NCI-H2171 treated with DMSO at 0.1 percent for 48 hours (cell line): ENCODE data around the gene C6orf132.
"Not testable (repeated sequence)": the region's sequence is repeated elsewhere in the genome, so short reads cannot be mapped to it uniquely, and the experiment has no call there.

ENCODE experiments used
- DNase-seq: peaks from one replicate; lab custom pipeline; 2025; lab: John Stamatoyannopoulos, UW

C6orf132 gene

GRCh38 chr6:42142118-42142835, at the start of gene C6orf132:
TSS of gene C6orf132 (minus strand) at chr6:42142620. CDS start at chr6:42142444, 176 bp downstream.
- peak; percentile 26 for DNase-seq

DNA sequence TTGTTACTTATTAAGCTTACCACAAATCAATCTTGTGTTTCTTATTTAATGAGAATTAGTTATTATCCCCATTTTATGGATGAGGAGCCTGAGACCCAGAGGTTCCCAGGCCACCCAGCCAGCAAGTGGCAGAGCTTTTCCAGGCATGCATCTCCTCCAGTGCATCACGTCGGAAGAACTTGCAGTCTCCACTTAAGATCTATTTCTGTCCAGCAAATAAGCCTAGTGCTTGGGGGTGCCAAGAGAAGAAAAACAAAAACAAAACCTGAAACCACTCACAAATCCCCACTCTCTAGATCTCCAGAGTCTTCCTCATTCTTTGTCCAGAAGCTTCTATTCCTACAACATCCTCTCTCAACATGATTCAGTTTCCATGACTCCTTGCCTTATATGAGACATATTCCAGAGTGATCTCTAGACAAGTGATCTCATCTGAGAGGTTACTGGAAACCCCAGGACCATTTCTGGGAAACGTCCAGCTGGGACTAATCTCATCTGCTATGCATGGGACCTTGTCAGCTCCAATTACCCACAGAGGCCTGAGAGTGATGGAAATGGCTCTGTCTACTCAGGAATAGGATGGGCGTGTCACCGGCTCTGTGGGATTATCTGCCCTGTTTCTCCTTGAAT, 48.2 kb upstream of the C6orf132 start:
- DNase-seq, result no peak

- DNase-seq, result no peak
Measured at GRCh38 chr6:42188406-42188805, 46.0 kb upstream of the C6orf132 start.

DNA sequence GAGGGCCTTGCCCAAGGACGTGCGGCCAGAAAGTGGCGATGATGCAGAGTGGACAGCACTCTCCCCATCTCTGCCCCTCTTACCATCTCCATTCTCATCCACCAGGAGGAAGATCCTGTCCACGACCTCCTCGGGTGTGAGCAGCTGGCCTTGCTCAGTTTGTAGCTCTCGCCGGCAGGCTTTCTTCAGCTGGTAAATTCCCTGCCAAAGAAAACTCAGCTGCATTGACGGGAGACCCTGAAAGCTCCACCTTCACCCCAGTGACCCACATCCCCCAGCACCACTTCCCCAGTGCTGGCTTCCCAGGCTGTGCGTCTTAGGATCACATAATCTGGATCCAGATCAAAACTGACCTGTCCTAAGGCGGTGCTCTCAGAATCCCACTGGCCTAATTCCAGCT, 43.2 kb upstream of the C6orf132 start:
- DNase-seq, result no peak

DNA sequence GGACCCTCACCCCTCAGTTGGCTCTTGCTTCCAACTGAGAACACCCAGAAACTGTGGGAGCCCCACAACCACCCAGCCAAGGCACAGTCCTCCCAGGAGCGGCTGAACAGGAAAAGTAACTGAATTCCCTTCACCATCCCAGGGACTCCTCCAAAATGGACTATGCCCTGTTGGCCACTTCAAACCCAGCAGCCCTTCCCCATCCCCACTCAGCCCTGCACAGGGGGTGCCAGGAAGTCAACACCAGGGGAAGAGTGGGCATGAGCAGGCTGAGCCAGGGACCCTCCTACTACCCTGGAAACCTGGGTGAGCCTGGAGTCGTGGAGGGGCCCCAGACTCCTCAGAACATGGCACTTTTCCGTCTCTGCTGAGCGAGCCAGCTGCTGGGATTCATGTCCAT, 42.1 kb upstream of the C6orf132 start:
- no peak for DNase-seq

- no peak for DNase-seq
Measured at GRCh38 chr6:42182101-42182500, 39.7 kb upstream of the C6orf132 start.

DNA sequence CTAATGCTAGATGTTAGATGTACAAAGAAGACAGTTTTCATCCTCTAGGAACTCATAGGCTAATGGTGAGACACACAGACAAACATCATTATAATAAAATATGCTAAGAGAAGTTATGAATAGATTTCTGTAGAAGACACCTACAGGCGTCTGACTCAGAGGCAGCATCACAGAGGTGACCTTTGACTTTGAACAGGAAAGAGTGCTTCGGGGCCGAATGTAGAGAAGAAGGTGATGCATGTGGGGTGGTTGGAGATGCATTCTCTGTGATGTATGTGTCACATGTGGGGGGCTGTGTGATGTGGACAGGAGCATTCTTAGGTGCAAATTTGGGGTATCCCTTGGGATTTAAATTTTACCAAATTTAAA, 37.5 kb upstream of the C6orf132 start:
- DNase-seq, result no peak

GRCh38 chr6:42179261-42179944, 37.0 kb upstream of the C6orf132 start:
- DNase-seq, result no peak

- no peak for DNase-seq
Measured at GRCh38 chr6:42177514-42178364, 35.3 kb upstream of the C6orf132 start.

DNA sequence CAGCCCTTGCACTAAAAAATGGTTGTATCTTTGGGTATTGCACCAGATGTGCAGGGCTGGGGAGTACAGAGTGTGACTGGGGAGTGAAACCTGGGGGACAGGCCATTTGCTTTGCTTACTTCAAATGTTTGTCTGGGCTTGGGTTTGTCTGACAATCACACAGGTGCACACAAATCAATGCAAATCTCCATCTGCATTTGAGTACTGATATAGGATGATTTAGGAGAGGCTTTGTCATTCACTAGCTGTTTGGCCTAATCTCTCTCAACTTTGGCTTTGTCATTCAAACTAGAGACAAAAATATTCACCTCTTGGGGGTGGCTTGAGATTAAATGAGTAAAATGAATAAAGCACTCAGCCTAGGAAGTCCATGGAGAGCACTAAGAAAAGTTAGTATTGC, 34.6 kb upstream of the C6orf132 start:
- DNase-seq, result no peak

DNA sequence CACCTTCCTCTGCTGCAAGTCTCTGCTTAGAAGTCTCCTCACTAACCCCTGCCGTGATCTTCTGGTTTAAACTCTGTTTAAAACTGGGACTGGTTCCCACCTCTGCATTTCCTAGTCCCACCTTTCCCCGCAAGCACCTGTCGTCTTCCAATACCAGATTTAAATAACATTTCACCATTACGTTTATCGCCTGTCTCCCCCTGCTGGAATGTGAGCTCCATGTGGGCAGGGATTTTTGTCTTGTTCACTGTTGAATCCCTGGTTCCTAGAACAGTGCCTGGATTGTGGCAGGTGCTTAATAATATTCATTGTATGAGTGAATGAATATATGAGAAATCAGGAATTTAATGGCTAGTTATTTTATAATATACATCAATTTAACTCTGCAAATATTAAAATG, 33.4 kb upstream of the C6orf132 start:
- DNase-seq, result no peak

- no peak for DNase-seq
Measured at GRCh38 chr6:42173101-42173500, 30.7 kb upstream of the C6orf132 start, which contains the start of gene GUCA1A. TSS of gene GUCA1A (plus strand) at chr6:42173364. CDS start at chr6:42173614, 250 bp downstream.

- DNase-seq, result no peak
Measured at GRCh38 chr6:42171813-42172581, 29.6 kb upstream of the C6orf132 start.

GRCh38 chr6:42169780-42170179, 27.4 kb upstream of the C6orf132 start:
- not testable (repeated sequence) for DNase-seq

DNA sequence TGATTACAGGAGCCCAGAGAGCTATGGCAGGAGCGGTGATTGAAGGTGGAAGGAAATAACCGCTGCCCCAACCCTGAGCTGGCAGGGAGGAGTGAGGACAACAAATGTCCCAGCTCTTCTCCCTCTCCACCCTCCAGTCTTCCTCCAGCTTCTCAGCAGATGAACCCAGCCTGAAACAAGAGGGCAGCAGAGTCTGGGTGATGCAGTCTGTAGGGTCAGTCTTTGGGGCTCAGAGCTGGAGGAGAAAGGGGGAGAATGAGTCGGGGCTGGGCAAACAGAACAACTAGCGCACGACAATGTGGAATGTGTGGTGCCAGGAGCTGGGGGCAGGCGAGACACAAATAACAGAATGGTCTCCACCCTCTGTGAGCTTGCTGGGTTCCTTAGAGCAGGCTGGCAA, 26.2 kb upstream of the C6orf132 start:
- DNase-seq, result no peak

GRCh38 chr6:42166444-42167141, 24.2 kb upstream of the C6orf132 start:
- DNase-seq, result peak; percentile 82

DNA sequence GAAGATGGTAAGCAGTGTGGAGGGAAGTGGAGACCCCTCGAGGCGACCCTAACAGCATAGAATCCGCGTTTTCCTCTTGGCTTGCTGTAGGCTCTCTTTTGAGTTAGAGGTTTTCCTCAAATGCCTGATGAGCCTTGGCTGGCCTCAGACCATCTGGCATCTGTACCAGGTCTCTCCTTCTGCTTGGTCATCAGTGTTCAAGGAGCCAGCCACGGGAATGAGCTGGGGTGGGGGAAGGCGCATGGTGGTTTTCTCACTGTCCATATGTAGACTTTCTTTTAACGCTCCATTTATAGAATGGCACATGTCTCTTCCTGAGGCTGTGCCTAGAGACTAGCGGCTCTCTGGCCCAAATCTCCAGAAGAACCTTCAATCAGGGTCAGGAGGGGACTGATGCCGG, 22.6 kb upstream of the C6orf132 start:
- DNase-seq, result no peak

GRCh38 chr6:42163981-42164380, 21.6 kb upstream of the C6orf132 start:
- DNase-seq, result no peak

DNA sequence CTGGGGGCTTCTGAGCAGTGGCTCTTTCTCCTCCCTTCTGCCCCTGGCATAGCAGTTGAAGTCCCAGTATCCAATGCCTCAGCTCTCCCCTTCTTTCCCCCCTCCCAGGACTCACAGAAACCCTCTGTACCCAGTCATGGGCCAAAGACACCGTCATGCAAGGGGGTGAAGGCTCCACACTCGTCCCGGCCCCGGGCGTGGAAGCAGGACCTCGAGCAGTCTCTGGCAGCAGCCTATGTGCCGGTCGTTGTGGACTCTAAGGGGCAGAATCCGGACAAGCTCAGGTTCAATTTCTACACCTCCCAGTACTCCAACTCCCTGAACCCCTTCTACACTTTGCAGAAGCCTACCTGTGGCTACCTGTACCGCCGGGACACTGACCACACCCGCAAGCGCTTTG, 20.4 kb upstream of the C6orf132 start:
- no peak for DNase-seq

- no peak for DNase-seq
Measured at GRCh38 chr6:42162384-42162783, 20.0 kb upstream of the C6orf132 start.
